HG02798 (cell line): ENCODE measurements around the gene STAT2.
"Not testable (repeated sequence)": the region's sequence is repeated elsewhere in the genome, so short reads cannot be mapped to it uniquely, and the experiment has no call there.

Experiments
- ATAC-seq: cut with Tn5 transposase; IDR thresholded peaks from one replicate; pipeline ENCODE4 v1.9.1; 2021; ENCODE audit warnings: mild to moderate bottlenecking; ENCODE audit not compliant: unreplicated experiment, poor library complexity

STAT2 gene

DNA sequence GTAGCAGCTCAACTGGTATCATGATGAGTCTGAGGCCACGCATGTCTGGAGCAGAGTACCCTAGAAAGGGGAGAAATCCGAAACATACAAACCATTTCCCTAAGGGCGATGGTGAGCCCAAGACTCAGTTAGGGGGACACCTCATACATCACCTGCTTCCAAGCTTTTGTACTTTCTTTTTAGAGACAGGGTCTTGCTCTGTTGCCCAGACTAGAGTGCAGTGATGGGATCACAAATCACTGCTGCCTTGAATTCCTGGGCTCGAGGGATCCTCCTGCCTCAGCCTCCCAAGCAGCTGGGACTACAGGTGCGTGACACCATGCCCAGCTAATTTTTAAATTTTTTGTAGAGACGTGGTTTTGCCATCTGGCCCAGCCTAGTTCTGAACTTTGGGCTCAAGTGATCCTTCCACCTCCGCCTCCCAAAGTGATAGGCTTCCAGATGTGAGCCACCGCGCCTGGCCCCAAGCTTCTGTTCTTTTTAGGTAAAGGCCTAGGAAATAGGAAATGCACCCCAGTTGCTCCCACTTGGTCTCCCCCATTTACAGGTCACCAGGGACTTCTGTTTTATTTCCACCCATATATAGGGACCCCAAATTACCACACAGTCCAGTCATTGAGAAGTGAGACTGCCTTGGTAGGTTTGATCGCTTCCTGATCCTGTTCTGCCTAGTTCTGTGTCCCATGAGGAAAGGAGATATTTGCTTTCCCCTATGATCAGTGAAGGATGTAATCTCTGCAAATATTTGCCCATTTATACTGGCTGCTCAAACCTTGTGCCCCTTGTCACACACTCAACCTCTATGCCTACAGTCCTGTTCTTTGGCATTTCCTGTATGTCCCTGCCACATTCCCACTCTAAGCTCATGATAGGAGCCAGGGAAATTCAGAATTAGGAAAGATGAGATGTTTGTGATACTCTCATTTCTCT, 2.5 kb upstream of the STAT2 start, which contains the start of gene APOF:
Gene APOF (minus strand): TSS at position 728 of the 930 bp plus-strand sequence. CDS start 112 bp downstream, at position 616.
- no peak for ATAC-seq

DNA sequence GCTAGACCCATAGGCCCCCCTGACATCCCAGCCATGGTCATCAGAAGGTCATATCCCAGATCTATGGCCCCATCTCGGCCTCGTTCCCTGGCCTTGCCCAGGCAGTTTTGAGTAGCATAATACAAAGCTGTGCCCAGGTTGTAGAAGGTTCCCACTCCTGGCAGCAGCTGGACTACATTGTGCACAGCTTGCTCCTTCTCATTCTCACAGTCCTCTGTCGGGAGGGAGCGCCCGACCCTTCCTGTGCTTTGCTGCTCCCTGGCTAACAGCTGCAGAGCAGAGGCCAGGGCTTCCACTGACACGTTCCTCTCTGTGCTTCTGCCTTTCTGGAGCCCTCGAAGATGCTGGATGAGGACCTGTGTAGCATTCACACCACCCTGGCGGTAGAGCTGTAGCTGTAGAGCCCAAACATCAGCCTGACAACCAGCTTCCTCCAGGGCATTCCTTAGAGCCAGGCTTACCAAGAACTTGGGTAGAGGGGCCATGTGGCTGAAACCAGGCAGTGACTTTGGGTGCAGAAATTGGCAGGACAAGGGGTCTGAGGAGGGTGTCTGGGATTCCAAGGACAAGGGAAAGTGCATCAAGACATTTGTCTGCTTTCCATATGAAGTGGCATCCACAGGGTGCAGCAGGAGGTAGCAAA, 1.7 kb upstream of the STAT2 start:
- ATAC-seq: no peak

DNA sequence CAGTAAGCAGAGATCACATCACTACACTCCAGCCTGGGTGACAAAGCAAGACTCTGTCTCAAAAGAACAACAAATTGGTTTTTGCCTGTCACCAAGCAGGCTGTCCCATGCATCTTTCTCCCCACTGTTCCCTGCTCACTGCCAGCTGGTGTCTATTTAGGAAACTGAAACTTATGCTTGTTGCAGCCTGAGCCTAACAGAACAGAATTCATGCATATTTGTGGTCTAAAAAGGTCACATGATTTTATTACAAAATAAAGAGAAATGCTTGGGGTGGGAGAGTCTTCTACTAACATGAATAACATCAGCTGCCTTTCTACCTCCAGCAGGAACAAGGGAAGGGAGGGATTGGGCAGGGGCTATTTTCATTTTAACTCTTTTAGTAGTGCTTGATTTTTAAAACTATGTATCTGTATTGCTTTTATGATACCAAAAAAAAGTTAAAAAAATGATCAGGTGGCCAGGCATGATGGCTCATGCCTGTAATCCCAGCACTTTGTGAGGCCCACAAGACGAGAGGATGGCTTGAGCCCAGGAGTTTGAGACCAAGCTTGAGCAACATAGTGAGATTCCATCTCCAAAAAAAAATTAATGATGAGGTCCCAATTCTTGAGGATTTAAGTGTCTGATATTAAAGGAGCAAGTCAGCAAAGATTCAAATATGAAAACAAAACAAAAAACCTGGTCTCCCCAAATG, 923 bp downstream of the STAT2 start:
- ATAC-seq: no peak

GRCh38 chr12:56351325-56351724, 8.6 kb downstream of the STAT2 start:
- no peak for ATAC-seq

GRCh38 chr12:56350662-56351061, 9.2 kb downstream of the STAT2 start:
- ATAC-seq: no peak

GRCh38 chr12:56348776-56349175, 11.1 kb downstream of the STAT2 start:
- ATAC-seq: no peak

GRCh38 chr12:56347255-56347654, 12.7 kb downstream of the STAT2 start:
- not testable (repeated sequence) for ATAC-seq

GRCh38 chr12:56346675-56347074, 13.2 kb downstream of the STAT2 start:
- ATAC-seq: no peak

- not testable (repeated sequence) for ATAC-seq
Measured at GRCh38 chr12:56342290-56342689, 17.6 kb downstream of the STAT2 start.

GRCh38 chr12:56341616-56342015, 18.3 kb downstream of the STAT2 start:
- ATAC-seq: no peak

DNA sequence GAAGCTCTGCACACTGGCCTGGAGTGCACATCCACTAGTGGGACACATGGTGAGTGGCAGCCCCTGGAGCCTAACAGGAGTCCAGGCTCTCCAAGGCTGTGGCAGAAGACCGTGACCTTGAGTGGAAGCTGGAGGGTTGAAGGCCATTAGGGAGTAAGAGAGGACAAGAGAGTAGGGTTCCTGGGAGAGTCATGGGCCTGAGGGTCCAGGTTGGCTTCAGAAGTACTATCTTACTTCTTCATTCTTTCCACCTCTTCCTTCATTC, 20.8 kb downstream of the STAT2 start:
- ATAC-seq: no peak

DNA sequence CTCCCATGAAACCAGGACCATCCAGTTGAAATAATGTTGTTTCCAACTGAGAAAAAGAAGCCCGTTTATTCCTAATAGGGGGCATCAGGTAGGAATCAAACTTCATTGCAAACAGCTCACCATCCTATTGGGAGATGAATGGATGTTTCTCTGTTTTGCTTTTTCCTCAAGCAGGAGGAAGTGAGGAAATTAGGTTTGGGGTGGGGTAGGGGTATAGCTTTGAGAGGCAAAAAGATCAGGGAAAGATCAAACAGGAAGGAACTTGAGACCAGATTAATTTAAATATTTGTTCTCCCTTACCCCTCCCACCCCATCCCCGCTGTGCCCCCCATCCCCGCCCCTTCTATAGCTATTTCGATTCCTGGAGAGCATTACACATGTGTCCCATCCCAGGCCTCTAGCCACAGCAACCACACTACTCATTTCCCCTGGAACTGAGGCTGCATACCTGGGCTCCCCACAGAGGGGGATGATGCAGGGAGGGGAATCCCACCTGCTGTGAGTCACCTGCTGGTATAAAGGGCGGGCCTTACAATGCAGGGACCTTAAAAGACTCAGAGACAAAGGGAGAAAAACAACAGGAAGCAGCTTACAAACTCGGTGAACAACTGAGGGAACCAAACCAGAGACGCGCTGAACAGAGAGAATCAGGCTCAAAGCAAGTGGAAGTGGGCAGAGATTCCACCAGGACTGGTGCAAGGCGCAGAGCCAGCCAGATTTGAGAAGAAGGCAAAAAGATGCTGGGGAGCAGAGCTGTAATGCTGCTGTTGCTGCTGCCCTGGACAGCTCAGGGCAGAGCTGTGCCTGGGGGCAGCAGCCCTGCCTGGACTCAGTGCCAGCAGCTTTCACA, 21.4 kb downstream of the STAT2 start, which contains the start of gene IL23A:
Gene IL23A (plus strand): TSS at position 577 of the 850 bp plus-strand sequence. CDS start 161 bp downstream, at position 738.
- peak; percentile 22 for ATAC-seq

DNA sequence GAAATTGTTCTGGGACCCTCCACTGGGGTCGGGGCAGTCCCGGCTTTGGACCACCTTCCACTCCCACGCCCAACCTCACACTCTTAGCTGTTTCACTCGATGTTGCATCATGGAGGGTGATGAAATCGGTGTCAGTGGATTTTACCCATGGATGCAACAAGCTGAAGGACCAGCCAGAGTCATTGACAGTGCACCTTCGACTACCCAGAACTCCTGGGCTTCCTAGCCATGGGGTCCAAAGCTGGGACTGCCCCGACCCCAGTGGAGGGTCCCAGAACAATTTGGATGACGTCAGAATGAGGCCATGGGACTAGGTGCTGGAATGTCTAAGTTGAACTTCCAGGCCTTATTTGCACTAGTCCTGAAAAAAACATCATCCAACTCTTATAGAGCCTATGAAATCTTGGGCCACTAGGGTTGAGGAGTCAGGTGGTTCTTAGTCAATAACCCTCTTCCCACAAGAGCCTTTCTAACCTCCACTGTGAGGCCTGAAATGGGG, 22.1 kb downstream of the STAT2 start:
- no peak for ATAC-seq

DNA sequence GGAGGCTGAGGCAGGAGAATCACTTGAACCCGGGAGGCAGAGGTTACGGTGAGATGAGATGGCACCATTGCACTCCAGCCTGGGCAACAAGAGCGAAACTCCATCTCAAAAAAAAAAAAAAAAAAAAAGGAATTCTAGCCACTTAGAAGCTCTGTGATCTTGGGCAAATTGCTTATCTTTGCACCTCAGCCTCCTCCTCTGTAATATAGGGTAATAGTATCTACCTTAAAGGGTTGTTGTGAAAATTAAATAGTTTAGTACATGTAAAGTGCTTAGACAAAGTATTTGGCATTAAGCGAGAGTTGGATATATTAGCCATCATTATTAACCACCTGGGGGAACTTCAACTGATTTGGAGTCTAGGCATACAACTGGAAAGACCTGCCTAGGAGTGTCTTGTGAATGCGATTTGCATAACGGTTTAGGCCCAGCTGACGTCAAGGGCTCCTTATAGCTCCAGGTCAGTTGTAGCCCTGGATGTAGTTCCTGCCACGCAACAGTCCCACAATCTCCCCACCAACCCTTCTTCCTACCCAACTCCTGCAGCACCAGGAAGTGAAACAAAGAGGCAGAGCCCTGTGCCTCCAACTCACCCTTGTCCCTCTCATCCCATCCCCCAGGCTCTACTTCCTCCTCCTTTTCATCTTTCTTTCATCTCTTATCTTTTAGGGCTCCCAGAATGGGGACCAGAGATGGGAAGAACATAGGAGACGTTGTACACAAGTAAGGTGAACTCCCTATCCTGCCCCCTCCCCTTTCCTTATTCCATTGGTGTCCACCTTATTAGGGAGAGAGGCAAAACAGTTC, 23.3 kb downstream of the STAT2 start:
- ATAC-seq: no peak

GRCh38 chr12:56335527-56335926, 24.4 kb downstream of the STAT2 start:
- not testable (repeated sequence) for ATAC-seq

GRCh38 chr12:56334490-56334793, 25.5 kb downstream of the STAT2 start:
- no peak for ATAC-seq

GRCh38 chr12:56333679-56334489, 26.0 kb downstream of the STAT2 start, which contains the start of gene PAN2:
Gene PAN2, minus strand, starts transcription at chr12:56334000. Its CDS starts 906 bp downstream, at chr12:56333094.
- peak; percentile 97 for ATAC-seq

DNA sequence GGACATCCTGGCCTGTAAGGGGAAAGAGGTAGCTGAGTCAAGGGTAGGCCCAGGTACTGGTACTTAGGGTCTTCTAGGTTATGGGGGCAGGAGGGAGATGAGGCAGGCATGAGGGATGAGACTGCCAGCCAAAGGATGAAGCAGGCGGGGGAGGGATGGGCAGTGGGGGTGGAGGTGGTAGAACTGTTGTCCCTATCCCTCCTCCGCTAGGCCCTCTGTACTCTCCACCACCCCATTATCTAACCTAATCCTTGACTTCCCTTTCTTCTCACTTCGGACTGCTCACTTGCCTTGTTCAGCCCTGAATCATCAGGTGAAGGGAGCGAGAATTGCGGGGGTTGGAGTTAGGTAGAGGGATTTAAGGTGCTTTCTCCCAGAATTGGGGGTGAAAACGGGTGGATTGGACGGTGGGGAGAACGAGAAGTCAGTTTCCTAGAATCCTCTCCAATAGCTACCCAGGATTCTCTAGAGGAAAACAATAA, 26.7 kb downstream of the STAT2 start:
- no peak for ATAC-seq
